Measurements from ENCODE around the gene CAST.

DNA sequence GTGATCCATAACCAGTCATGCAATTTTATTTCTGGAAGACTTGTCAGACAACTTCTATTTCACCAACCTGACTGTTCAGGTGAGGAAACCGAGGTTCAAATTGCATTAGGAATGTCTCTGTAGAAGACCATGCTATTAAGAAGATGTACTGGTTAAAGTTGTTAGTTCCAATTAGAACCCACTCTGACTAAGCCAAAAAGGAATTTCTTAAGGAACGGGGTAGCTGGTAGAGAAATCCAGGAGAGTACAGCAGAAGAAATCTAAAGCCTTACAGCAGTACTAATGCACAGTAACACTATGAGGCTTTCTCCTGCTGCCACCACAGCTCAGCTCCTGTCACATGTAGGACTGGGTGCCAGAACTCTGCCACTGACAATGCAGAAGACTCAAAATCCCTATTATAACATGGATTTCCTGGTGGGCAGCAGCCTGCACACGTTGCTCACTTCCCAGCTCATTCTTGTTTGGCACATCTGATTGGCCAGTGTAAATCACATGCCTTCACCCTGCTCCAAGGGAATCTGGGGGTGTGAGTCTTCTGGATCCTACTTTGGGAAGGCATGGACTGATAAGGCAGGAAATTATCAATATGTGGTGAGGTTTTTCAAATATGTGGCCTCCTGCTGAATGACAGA is 37.1 kb downstream of the CAST start:
- TF ChIP-seq POLR2A (IDR thresholded peaks at IDR 0.05; ENCODE audit: low read depth, low read length) (no peak), TAF1 (IDR thresholded peaks at IDR 0.05; ENCODE audit: borderline replicate concordance, low read depth, low read length) (no peak), POLR2AphosphoS5 (IDR thresholded peaks at IDR 0.05; ENCODE audit: low read depth, low read length) (no peak)
